GM12874 (cell line): ENCODE results near the gene STX2.

Experiments used
- CTCF ChIP-seq: IDR thresholded peaks from 2 replicates; pipeline ENCODE4 v1.5.1; 2011; ENCODE audit warnings: low read depth, mild to moderate bottlenecking, control low read depth, low read length, moderate library complexity; ENCODE audit not compliant: insufficient read depth

The STX2 gene

GRCh38 chr12:130878193-130879185, 39.4 kb upstream of the STX2 start:
- no peak for TF ChIP-seq CTCF

DNA sequence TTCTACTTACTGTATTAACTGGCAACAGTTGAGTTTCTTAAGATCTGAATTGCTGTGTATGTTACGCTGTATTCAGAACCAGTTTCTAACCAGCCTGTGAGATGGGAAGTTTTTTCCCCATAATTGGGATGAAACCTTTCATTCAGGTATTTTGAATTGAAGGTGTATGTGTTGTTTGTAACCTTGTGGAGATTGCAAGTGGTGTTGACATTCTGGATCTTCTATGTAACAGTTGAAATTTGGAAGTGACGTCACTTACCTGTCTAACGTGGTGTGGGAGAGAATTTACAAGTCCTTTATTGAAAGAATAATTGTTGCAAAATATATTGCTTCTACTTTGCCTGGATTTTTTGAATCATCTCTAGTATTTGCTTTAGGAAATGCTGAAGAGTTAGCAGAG, 38.3 kb upstream of the STX2 start:
- TF ChIP-seq CTCF, result no peak

DNA sequence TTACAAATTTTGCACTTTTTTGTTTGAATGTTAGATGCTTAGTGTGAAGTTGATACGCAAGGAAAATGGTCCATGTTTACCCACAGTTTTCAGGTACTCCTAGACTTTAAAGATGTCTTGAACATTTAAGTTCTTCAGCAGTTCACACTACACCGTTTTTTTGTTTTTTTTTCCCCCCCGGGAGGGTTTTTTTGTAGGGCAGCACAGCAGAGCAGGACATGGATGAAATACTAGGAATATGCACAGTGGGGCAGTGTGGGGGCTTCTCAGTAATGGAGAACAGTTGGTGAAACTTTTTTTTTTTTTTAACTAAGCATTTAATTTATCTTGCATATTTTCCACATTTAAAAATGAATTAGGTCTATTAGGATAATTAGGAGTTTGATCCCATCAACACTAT, 37.7 kb upstream of the STX2 start:
- TF ChIP-seq CTCF, result no peak

- TF ChIP-seq CTCF, result no peak
Measured at GRCh38 chr12:130876297-130876696, 37.2 kb upstream of the STX2 start.

- TF ChIP-seq CTCF, result no peak
Measured at GRCh38 chr12:130875193-130875592, 36.1 kb upstream of the STX2 start.

GRCh38 chr12:130874696-130875095, 35.6 kb upstream of the STX2 start:
- no peak for TF ChIP-seq CTCF

DNA sequence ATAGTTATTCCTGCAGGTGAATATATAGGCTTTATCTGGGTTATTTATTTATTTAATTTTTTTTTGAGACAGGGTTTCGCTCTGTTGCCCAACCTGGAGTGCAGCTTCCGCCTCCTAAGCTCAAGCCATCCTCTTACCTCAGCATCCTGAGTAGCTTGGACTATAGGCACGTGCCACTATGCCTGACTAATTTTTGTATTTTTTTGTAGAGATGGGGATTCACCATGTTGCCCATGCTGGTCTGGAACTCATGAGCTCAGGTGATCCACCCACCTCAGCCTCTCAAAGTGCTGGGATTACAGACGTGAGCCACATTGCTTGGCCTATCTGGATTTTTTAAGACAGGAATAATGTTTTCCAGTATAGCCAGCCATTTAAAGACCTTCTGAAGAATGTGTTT, 34.8 kb upstream of the STX2 start:
- TF ChIP-seq CTCF, result no peak
